AG20443 (cell line): ENCODE results near the gene CD5L.

Experiments used
- DNase-seq: peaks from one replicate; pipeline ENCODE4 v3.0.0; 2012; ENCODE audit warnings: low spot score, mixed read lengths

CD5L gene

GRCh38 chr1:157813269-157813668 is 28.3 kb downstream of the CD5L start:
- no peak for DNase-seq

GRCh38 chr1:157806431-157807149 is 35.0 kb downstream of the CD5L start:
- DNase-seq, result no peak

GRCh38 chr1:157803851-157804250 is 37.8 kb downstream of the CD5L start:
- no peak for DNase-seq

GRCh38 chr1:157799996-157800395 is 41.6 kb downstream of the CD5L start:
- no peak for DNase-seq

- DNase-seq, result no peak
Observed at GRCh38 chr1:157798211-157798610, 43.4 kb downstream of the CD5L start.

GRCh38 chr1:157785248-157785647 is 56.4 kb downstream of the CD5L start:
- no peak for DNase-seq

- DNase-seq, result no peak
Observed at GRCh38 chr1:157784801-157785200, 56.8 kb downstream of the CD5L start.

GRCh38 chr1:157782931-157783330 is 58.7 kb downstream of the CD5L start:
- no peak for DNase-seq

- DNase-seq, result no peak
Observed at GRCh38 chr1:157781048-157781447, 60.6 kb downstream of the CD5L start.
